ENCODE data around the gene CPEB4.

The CPEB4 gene

GRCh38 chr5:174000076-174000475, 111.9 kb downstream of the CPEB4 start:
- H3K9ac ChIP-seq (ENCODE audit: low read length), result no peak overlapping the region
- H3K9me3 ChIP-seq (ENCODE audit: control insufficient read depth, insufficient read depth, low read depth, low read length), result no peaks in the 10 kb centered on the region
- H3K36me3 ChIP-seq (ENCODE audit: control insufficient read depth, insufficient read depth, low read length), result no peaks in the 10 kb centered on the region
- no peak overlapping the region for H3K4me3 ChIP-seq (ENCODE audit: low read depth, low read length)
- no peaks in the 10 kb centered on the region for H3K27me3 ChIP-seq (ENCODE audit: control insufficient read depth, insufficient read depth, low read length)
- H3K27ac ChIP-seq (ENCODE audit: low read depth, low read length), result no peak overlapping the region
- no peaks in the 10 kb centered on the region for H3K4me1 ChIP-seq (ENCODE audit: control insufficient read depth, insufficient read depth, low read length)

- Histone ChIP-seq H3K9me3 (ENCODE audit: control insufficient read depth, insufficient read depth, low read depth, low read length) (no peaks in the 10 kb centered on the region), H3K27ac (ENCODE audit: low read depth, low read length) (no peak overlapping the region), H3K4me3 (ENCODE audit: low read depth, low read length) (no peak overlapping the region), H3K36me3 (ENCODE audit: control insufficient read depth, insufficient read depth, low read length) (no peaks in the 10 kb centered on the region), H3K4me1 (ENCODE audit: control insufficient read depth, insufficient read depth, low read length) (no peaks in the 10 kb centered on the region), H3K27me3 (ENCODE audit: control insufficient read depth, insufficient read depth, low read length) (peaks cover 3% of the 10 kb centered on the region; the same call in 1 of the 2 replicates), H3K9ac (ENCODE audit: low read length) (no peak overlapping the region)
These were observed 115.6 kb downstream of the CPEB4 start for GRCh38 chr5:174003795-174004194.

- Histone ChIP-seq H3K9me3 (ENCODE audit: control insufficient read depth, insufficient read depth, low read depth, low read length) (no peaks in the 10 kb centered on the region), H3K36me3 (ENCODE audit: control insufficient read depth, insufficient read depth, low read length) (no peaks in the 10 kb centered on the region), H3K9ac (ENCODE audit: low read length) (no peak overlapping the region), H3K27ac (ENCODE audit: low read depth, low read length) (no peak overlapping the region), H3K4me1 (ENCODE audit: control insufficient read depth, insufficient read depth, low read length) (no peaks in the 10 kb centered on the region), H3K27me3 (ENCODE audit: control insufficient read depth, insufficient read depth, low read length) (peaks cover 3% of the 10 kb centered on the region; the same call in 1 of the 2 replicates), H3K4me3 (ENCODE audit: low read depth, low read length) (no peak overlapping the region)
These were observed 120.8 kb downstream of the CPEB4 start for GRCh38 chr5:174008922-174009321.

DNA sequence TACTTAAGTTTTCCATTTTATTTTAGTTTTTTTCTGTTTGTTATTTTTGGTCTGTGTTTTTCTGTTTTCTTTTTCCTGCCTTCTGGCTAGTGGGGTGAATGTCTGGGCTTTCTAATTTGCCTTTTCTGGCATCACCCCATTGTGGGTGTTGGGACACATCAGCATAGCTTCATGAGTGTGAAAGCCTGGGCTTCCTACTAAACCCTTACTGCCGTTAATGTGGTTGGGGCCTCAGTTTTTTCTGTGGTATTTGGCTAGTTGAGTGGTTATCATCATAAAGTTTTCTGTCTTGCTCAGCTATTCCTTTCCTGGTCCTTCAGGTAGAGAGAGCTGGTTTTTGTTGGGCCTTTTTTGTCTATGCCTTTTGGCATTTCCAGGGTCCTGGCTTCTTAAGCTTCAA, 122.2 kb downstream of the CPEB4 start:
- H3K27me3 ChIP-seq (ENCODE audit: control insufficient read depth, insufficient read depth, low read length), result peaks cover 3% of the 10 kb centered on the region; the same call in 1 of the 2 replicates

DNA sequence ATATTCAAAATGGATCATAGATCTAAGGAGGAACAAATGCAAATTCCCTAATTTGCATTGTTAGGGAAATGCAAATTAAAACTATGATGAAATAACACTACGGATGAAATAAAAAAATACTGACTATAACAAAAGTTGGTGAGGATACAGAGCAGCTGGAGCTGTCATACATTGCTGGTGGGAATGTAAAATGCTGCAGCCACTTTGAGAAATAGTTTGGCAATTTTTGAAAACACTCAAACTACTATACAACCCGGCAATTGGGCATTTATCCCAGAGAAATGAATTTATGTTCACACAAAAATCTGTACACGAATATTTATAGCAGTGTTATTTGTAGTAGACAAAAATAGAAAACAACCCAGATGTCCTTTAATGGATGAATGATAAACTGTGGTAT, 123.3 kb downstream of the CPEB4 start:
- no peaks in the 10 kb centered on the region for H3K36me3 ChIP-seq (ENCODE audit: control insufficient read depth, insufficient read depth, low read length)
- no peak overlapping the region for H3K4me3 ChIP-seq (ENCODE audit: low read depth, low read length)
- no peak overlapping the region for H3K9ac ChIP-seq (ENCODE audit: low read length)
- no peaks in the 10 kb centered on the region for H3K4me1 ChIP-seq (ENCODE audit: control insufficient read depth, insufficient read depth, low read length)
- H3K27me3 ChIP-seq (ENCODE audit: control insufficient read depth, insufficient read depth, low read length), result peaks cover 3% of the 10 kb centered on the region; the same call in 1 of the 2 replicates
- H3K27ac ChIP-seq (ENCODE audit: low read depth, low read length), result no peak overlapping the region
- H3K9me3 ChIP-seq (ENCODE audit: control insufficient read depth, insufficient read depth, low read depth, low read length), result no peaks in the 10 kb centered on the region

More for the DNA sequence above, 122.2 kb downstream of the CPEB4 start:
- no peak overlapping the region for H3K4me3 ChIP-seq (ENCODE audit: low read depth, low read length)
- H3K27ac ChIP-seq (ENCODE audit: low read depth, low read length), result no peak overlapping the region
- no peak overlapping the region for H3K9ac ChIP-seq (ENCODE audit: low read length)
- no peaks in the 10 kb centered on the region for H3K36me3 ChIP-seq (ENCODE audit: control insufficient read depth, insufficient read depth, low read length)
- no peaks in the 10 kb centered on the region for H3K4me1 ChIP-seq (ENCODE audit: control insufficient read depth, insufficient read depth, low read length)
- H3K9me3 ChIP-seq (ENCODE audit: control insufficient read depth, insufficient read depth, low read depth, low read length), result no peaks in the 10 kb centered on the region
